Body of pancreas (tissue), 4 donors: Measurements from ENCODE around the gene PRPSAP1.

Source experiments
- CTCF ChIP-seq, 7 experiments: fragments of 450-650 bp in 4 of 7; fragments of 200-600 bp in 3 of 7; sonication (generic) in 3 of 7; IDR thresholded peaks; one replicate each; pipeline ENCODE4 v1.5.1; 2016 to 2019; ENCODE audit warnings: antibody characterized with exemption in 7 of 7
- POLR2A ChIP-seq, 3 donors: fragments of 450-650 bp; IDR thresholded peaks; one replicate each; pipeline ENCODE4 v1.6.1; 2016; ENCODE audit warnings: antibody characterized with exemption in 3 of 3, mild to moderate bottlenecking in 2 of 3

GRCh38 chr17:76369379-76369778 lies 15.7 kb upstream of the PRPSAP1 start:
- no peak for TF ChIP-seq CTCF (IDR thresholded peaks at IDR 0.05)
- TF ChIP-seq POLR2A (IDR thresholded peaks at IDR 0.05): no peak
